Karpas-422 (cell line): ENCODE data around the gene ADD2. TPM values are rescaled to one million over a fixed set of nuclear protein-coding genes. Genes with fewer than 3 reads are reported as not detected.

ENCODE experiments used
- DNase-seq: peaks from one replicate; pipeline ENCODE4 v3.0.0-alpha.2; 2015
- H2AFZ ChIP-seq: fragments of 200-600 bp; sonication (generic); 2 replicates; pipeline ENCODE4 v1.6.1; 2014; ENCODE audit warnings: antibody characterized with exemption, low read length, mixed read lengths
- H3K27ac ChIP-seq: fragments of 200-600 bp; sonication (generic); 2 replicates; pipeline ENCODE4 v1.5.1; 2014; ENCODE audit warnings: mild to moderate bottlenecking, low read length, moderate library complexity
- H3K27me3 ChIP-seq: fragments of 200-600 bp; sonication (generic); 2 replicates; pipeline ENCODE4 v1.6.1; 2014; ENCODE audit warnings: low read length, mixed read lengths
- H3K36me3 ChIP-seq: fragments of 200-600 bp; sonication (generic); 2 replicates; pipeline ENCODE4 v1.6.1; 2014; ENCODE audit warnings: low read length, mixed read lengths; ENCODE audit not compliant: insufficient read depth
- H3K4me1 ChIP-seq: fragments of 200-600 bp; sonication (generic); 2 replicates; pipeline ENCODE4 v1.6.1; 2014; ENCODE audit warnings: mild to moderate bottlenecking, low read length, mixed read lengths
- H3K4me2 ChIP-seq: fragments of 200-600 bp; sonication (generic); 2 replicates; pipeline ENCODE4 v1.6.1; 2014; ENCODE audit warnings: low read length, low read depth, mild to moderate bottlenecking; ENCODE audit not compliant: poor library complexity, severe bottlenecking
- H3K4me3 ChIP-seq: fragments of 200-600 bp; sonication (generic); 2 replicates; pipeline ENCODE4 v1.5.1; 2014; ENCODE audit warnings: mild to moderate bottlenecking, antibody characterized with exemption, low read length, mixed read lengths
- H3K79me2 ChIP-seq: fragments of 200-600 bp; sonication (generic); 2 replicates; pipeline ENCODE4 v1.6.1; 2014; ENCODE audit warnings: mild to moderate bottlenecking, low read length, mixed read lengths
- H3K9ac ChIP-seq: fragments of 200-600 bp; sonication (generic); 2 replicates; pipeline ENCODE4 v1.6.0; 2014; ENCODE audit warnings: low read length
- H3K9me2 ChIP-seq: fragments of 200-600 bp; sonication (generic), shearing (Covaris generic); replicated peaks from 2 replicates; pipeline ENCODE4 v1.6.0; 2014; ENCODE audit warnings: mild to moderate bottlenecking, low read length, moderate library complexity; ENCODE audit not compliant: insufficient read depth
- H3K9me3 ChIP-seq: fragments of 300-700, 200-600 bp; sonication (generic); 2 replicates; pipeline ENCODE4 v1.6.1; 2014; ENCODE audit warnings: low read length, mixed read lengths
- H4K20me1 ChIP-seq: fragments of 200-600 bp; sonication (generic); 2 replicates; pipeline ENCODE4 v1.6.1; 2014; ENCODE audit warnings: mild to moderate bottlenecking, antibody characterized with exemption, low read length, low read depth; ENCODE audit not compliant: insufficient read depth
- total RNA-seq: library from RNA; depleted of rRNA; stranded (reverse); fragments of >200 nt; shearing (Covaris generic); gene quantifications from 2 replicates; pipeline ENCODE4 v1.2.3, GENCODE V29; 2014; ENCODE audit warnings: low replicate concordance

Gene ADD2
- total RNA-seq, 1 experiment from 2014 or later, result not detected

- H3K36me3 ChIP-seq, result no peaks in the 10 kb centered on the region
- peak; percentile 81 for DNase-seq
- no peak overlapping the region for H2AFZ ChIP-seq
- H3K4me2 ChIP-seq, result no peak overlapping the region
- no peaks in the 10 kb centered on the region for H3K79me2 ChIP-seq
- H4K20me1 ChIP-seq, result no peaks in the 10 kb centered on the region
- H3K9me2 ChIP-seq, result no peaks in the 10 kb centered on the region
- H3K4me3 ChIP-seq, result no peak overlapping the region
- H3K9me3 ChIP-seq, result no peaks in the 10 kb centered on the region
- H3K4me1 ChIP-seq, result no peaks in the 10 kb centered on the region
- H3K9ac ChIP-seq, result no peak overlapping the region
- H3K27ac ChIP-seq, result no peak overlapping the region
- H3K27me3 ChIP-seq, result no peaks in the 10 kb centered on the region
Observed at GRCh38 chr2:70643715-70644114, 124.3 kb downstream of the ADD2 start.

- no peaks in the 10 kb centered on the region for H3K79me2 ChIP-seq
- H3K27me3 ChIP-seq, result no peaks in the 10 kb centered on the region
- H3K4me1 ChIP-seq, result no peaks in the 10 kb centered on the region
- no peak overlapping the region for H3K27ac ChIP-seq
- no peak overlapping the region for H3K9ac ChIP-seq
- no peaks in the 10 kb centered on the region for H3K9me3 ChIP-seq
- H3K9me2 ChIP-seq, result no peaks in the 10 kb centered on the region
- no peak overlapping the region for H3K4me2 ChIP-seq
- no peaks in the 10 kb centered on the region for H3K36me3 ChIP-seq
- DNase-seq, result no peak
- H3K4me3 ChIP-seq, result no peak overlapping the region
- H4K20me1 ChIP-seq, result no peaks in the 10 kb centered on the region
- no peak overlapping the region for H2AFZ ChIP-seq
Observed at GRCh38 chr2:70641263-70641784, 126.7 kb downstream of the ADD2 start.

- H3K36me3 ChIP-seq, result no peaks in the 10 kb centered on the region
- no peak overlapping the region for H2AFZ ChIP-seq
- no peaks in the 10 kb centered on the region for H3K79me2 ChIP-seq
- no peak overlapping the region for H3K4me2 ChIP-seq
- H3K9me2 ChIP-seq, result no peaks in the 10 kb centered on the region
- no peaks in the 10 kb centered on the region for H3K9me3 ChIP-seq
- H3K4me3 ChIP-seq, result no peak overlapping the region
- no peaks in the 10 kb centered on the region for H3K27me3 ChIP-seq
- H4K20me1 ChIP-seq, result no peaks in the 10 kb centered on the region
- no peak overlapping the region for H3K9ac ChIP-seq
- DNase-seq, result no peak
- H3K27ac ChIP-seq, result no peak overlapping the region
- no peaks in the 10 kb centered on the region for H3K4me1 ChIP-seq
Observed at GRCh38 chr2:70639841-70640436, 128.1 kb downstream of the ADD2 start.

- H3K9me2 ChIP-seq, result no peaks in the 10 kb centered on the region
- H3K79me2 ChIP-seq, result no peaks in the 10 kb centered on the region
- no peak overlapping the region for H3K4me2 ChIP-seq
- DNase-seq, result no peak
- no peak overlapping the region for H3K27ac ChIP-seq
- H3K36me3 ChIP-seq, result no peaks in the 10 kb centered on the region
- no peaks in the 10 kb centered on the region for H3K27me3 ChIP-seq
- no peak overlapping the region for H3K4me3 ChIP-seq
- no peaks in the 10 kb centered on the region for H4K20me1 ChIP-seq
- no peaks in the 10 kb centered on the region for H3K4me1 ChIP-seq
- H3K9me3 ChIP-seq, result no peaks in the 10 kb centered on the region
- no peak overlapping the region for H3K9ac ChIP-seq
- no peak overlapping the region for H2AFZ ChIP-seq
Observed at GRCh38 chr2:70638561-70638960, 129.4 kb downstream of the ADD2 start.

GRCh38 chr2:70633508-70633907 is 134.5 kb downstream of the ADD2 start:
- H4K20me1 ChIP-seq, result no peaks in the 10 kb centered on the region
- H3K79me2 ChIP-seq, result no peaks in the 10 kb centered on the region
- no peaks in the 10 kb centered on the region for H3K36me3 ChIP-seq
- H2AFZ ChIP-seq, result no peak overlapping the region
- no peak overlapping the region for H3K4me2 ChIP-seq
- H3K4me3 ChIP-seq, result no peak overlapping the region
- no peaks in the 10 kb centered on the region for H3K9me3 ChIP-seq
- no peak for DNase-seq
- H3K4me1 ChIP-seq, result no peaks in the 10 kb centered on the region
- no peak overlapping the region for H3K9ac ChIP-seq
- no peak overlapping the region for H3K27ac ChIP-seq
- no peaks in the 10 kb centered on the region for H3K9me2 ChIP-seq
- H3K27me3 ChIP-seq, result no peaks in the 10 kb centered on the region

GRCh38 chr2:70632966-70633365 is 135.0 kb downstream of the ADD2 start:
- H3K9ac ChIP-seq, result no peak overlapping the region
- no peak for DNase-seq
- H3K27me3 ChIP-seq, result no peaks in the 10 kb centered on the region
- H3K36me3 ChIP-seq, result no peaks in the 10 kb centered on the region
- no peaks in the 10 kb centered on the region for H3K4me1 ChIP-seq
- no peaks in the 10 kb centered on the region for H3K9me2 ChIP-seq
- no peaks in the 10 kb centered on the region for H3K9me3 ChIP-seq
- H4K20me1 ChIP-seq, result no peaks in the 10 kb centered on the region
- H3K79me2 ChIP-seq, result no peaks in the 10 kb centered on the region
- H3K4me3 ChIP-seq, result no peak overlapping the region
- H3K27ac ChIP-seq, result no peak overlapping the region
- no peak overlapping the region for H3K4me2 ChIP-seq
- H2AFZ ChIP-seq, result no peak overlapping the region

GRCh38 chr2:70632388-70632787 is 135.6 kb downstream of the ADD2 start:
- no peaks in the 10 kb centered on the region for H3K27me3 ChIP-seq
- no peak overlapping the region for H3K4me2 ChIP-seq
- H3K4me1 ChIP-seq, result no peaks in the 10 kb centered on the region
- no peak overlapping the region for H3K27ac ChIP-seq
- H3K4me3 ChIP-seq, result no peak overlapping the region
- H3K9me2 ChIP-seq, result no peaks in the 10 kb centered on the region
- no peak overlapping the region for H2AFZ ChIP-seq
- DNase-seq, result no peak
- no peaks in the 10 kb centered on the region for H3K9me3 ChIP-seq
- H4K20me1 ChIP-seq, result no peaks in the 10 kb centered on the region
- H3K9ac ChIP-seq, result no peak overlapping the region
- H3K36me3 ChIP-seq, result no peaks in the 10 kb centered on the region
- no peaks in the 10 kb centered on the region for H3K79me2 ChIP-seq

GRCh38 chr2:70630761-70631160 is 137.2 kb downstream of the ADD2 start:
- no peaks in the 10 kb centered on the region for H3K9me2 ChIP-seq
- no peak overlapping the region for H3K9ac ChIP-seq
- no peaks in the 10 kb centered on the region for H3K9me3 ChIP-seq
- H3K4me3 ChIP-seq, result no peak overlapping the region
- H4K20me1 ChIP-seq, result no peaks in the 10 kb centered on the region
- H3K27ac ChIP-seq, result no peak overlapping the region
- H2AFZ ChIP-seq, result no peak overlapping the region
- no peak for DNase-seq
- no peaks in the 10 kb centered on the region for H3K36me3 ChIP-seq
- no peaks in the 10 kb centered on the region for H3K79me2 ChIP-seq
- no peaks in the 10 kb centered on the region for H3K4me1 ChIP-seq
- H3K27me3 ChIP-seq, result no peaks in the 10 kb centered on the region
- H3K4me2 ChIP-seq, result no peak overlapping the region
